HG03045 (cell line): ENCODE measurements around the gene GAB1.

Experiments used
- ATAC-seq: cut with Tn5 transposase; IDR thresholded peaks from one replicate; pipeline ENCODE4 v1.9.1; 2021; ENCODE audit warnings: mild to moderate bottlenecking, moderate library complexity; ENCODE audit not compliant: unreplicated experiment

Gene GAB1

DNA sequence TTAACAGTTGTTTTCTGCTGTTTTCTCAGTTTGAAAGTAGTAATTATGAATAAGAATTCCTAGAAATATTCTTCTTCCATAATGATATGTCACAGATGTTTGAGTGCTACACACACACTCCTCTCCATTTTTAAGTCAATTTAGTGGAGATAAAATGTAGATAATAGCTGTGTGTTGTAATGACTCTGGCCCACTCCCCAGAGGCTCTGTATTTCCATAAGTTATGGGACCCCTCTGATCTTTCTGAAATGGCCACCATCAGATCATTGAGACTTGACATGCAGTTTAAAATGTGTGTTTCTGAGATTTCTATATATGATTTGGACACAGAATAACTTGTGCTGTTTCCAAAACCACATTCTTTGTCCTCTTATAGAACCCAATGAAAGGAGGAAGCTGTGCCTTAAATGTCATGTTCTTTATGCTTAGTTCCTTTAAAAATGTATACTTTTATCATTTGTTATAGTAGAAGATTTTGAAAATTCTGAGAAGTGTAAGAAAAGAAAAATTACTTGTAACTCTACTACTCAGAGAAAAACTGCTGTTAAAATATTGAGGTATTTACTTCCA, 46.4 kb downstream of the GAB1 start:
- ATAC-seq = no peak

DNA sequence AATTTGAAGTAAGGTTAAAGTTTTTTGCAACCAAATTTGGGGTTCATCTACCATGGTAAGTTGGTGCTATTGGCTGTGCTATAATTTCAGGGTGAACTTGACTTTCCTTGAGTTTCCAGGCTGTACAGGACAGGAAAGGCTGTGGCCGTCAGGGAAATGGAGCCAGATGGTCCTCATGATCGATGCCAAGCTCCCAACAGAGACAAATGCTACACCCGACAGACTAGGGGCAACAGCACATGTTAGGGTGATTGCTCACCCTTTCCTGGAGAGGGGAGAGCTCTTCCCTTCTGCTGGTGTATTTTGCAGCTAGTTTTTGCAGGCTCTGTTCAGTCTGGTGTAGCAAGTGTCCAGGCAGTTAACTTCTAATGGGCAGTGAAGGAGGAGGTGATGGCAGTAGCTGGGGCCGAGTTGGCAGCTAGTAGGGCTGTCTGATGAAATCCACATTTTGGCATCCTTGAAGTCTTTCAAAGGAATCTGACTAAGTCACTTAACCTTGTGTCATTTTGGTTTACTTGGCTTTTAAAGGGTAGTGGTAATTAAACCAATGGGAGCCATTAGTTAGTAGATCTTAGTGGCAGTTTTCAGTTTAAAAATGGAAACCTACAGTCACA, 47.8 kb downstream of the GAB1 start:
- ATAC-seq = no peak

DNA sequence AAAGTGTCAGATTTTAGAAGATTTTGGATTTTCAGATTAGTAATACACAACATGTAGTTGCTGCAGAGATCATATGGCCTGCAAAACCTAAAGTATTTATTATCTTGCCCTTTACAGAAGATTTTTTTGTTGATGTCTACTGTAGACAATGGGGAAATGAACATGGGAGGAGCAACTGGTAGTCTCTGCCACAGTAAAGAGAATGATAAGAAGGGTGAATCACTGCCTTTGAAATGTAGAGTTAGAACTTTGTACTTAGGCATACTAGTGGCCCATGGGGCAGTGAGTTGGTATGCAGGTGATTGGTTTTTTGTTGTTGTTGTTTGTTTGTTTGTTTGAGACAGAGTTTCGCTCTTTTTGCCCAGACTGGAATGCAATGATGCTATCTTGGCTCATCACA, 50.1 kb downstream of the GAB1 start:
- no peak for ATAC-seq

DNA sequence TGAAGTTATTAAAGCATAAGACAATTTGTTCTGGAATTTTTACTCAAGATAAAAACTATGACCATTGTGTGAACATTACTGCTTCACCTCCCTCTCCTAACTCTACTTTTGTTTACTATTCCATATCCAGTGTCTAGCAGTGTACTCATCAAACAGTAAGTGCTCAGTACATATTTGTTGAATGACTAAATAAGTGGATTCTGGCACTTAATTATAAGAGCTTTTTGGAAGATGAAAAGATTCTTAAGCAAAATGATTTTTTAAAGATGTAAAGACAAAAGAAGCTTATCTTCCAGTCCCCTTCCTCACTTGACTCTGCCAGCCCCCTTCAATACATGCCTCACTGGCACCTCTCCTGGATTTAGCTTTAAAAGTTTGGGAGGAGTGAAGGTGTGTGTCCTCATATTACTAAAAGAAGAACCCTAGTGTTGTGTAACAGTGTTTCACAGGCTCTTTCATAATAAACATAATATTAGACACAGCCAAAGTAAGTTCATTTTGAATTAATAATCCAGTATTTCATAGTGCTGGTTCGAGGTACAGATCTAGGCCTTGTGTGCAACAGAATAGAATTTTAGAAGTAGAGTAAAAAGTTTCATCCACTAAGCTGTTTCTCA, 53.0 kb downstream of the GAB1 start:
- no peak for ATAC-seq

DNA sequence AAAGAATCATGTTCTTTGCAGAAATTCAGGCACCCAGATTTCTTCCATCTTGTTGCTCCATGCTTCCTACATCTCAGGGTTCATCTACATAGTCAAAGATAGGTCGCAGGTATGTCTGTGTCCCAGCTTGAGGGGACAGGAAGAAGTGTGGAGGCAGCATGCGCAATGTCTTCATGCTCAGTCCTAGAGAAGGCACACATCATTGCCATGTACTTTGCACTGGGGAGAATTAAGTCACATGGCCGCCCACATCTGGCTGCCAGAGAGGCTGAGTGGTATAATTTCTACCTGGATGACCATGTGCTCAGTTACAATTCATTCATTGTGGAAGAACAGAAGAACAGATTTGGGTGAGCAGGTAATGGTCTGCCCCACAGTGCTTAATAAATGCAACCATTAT, 54.1 kb downstream of the GAB1 start:
- no peak for ATAC-seq

DNA sequence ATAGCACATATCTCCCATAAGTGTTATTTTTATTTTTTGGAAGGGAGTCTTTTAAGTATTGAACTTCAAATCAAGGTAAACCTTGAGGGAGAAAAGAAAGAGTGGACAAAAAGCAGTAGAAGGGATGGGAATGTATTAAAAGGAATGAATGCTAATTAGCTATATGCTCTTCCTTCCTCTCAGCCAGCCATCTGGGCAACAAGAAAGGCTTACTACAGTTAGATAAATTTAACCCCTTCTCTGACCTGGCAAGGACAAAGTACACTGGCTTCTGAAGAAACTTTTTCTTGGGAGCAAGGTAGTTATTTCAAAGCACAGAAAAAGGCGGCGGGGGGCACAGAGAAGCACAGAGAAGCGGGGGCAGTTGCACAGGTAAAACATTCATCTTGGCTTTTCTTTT, 54.6 kb downstream of the GAB1 start:
- no peak for ATAC-seq

DNA sequence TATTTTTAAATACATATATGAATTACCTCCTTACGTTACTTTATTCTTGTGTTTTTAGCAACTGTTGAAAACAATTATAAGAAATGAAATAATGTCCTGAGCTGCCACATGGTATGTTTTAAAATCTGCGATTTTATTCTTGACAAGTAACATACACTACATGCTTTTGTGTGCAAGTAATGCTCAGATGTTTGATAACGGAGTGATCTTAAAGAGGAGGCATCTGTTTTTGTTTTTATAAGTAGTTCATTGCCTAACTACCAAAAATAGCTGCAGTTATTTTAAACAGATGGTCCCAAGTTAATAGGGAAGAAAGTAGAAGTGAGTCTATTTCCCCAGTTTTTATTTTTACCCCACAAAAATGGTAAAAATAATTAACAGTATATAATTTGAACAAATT, 55.2 kb downstream of the GAB1 start:
- ATAC-seq = no peak

DNA sequence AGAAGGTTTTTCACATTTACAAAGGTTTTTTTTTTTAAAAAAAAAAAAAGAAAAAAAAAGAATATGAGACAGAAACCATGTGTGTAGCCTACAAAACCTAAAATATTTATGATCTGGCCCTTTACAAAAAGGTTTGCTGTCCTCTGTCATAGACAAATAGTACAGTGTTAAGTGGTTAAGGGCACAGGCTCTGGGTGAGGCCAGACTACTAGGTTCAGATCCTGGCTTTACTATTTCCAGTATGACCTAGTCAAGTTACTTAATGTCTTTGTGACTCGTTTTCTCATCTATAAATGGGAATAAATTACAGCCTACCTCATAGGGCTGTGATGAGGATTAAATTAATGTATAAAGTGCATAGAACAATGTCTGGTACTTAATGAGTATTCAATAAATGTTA, 56.5 kb downstream of the GAB1 start:
- no peak for ATAC-seq

DNA sequence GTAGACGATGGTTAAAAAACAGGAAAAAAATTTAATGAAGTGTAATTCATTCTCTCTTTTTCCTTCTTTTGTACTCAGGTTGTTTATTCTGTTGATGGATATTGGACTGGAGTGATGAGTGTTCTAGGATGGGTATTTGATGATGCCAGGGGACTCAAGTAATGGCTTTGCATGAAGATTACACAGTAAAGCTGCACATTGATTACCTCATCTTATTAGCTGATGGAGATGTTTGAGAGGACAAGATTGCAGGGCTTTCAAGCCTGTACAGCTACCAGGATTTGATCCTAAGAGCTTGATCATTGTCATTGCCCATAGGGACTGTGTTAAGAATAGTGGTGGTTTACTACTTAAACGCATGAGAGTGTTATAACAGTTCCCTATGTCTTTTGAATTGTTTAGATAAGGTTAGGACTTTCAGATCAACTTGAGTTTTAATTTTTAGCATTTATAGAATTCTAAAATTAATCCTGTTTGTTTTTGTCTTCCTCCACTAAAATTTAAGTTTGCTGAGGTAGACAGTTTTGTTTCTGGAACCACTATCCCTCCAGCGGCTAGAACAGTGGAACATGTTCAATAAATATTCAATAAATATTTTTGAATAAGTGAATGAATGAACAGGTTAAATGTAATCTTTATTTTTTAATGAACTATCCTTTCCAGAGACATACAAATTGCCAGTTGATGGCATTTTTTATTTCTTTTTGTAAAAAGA, 58.2 kb downstream of the GAB1 start:
- no peak for ATAC-seq

DNA sequence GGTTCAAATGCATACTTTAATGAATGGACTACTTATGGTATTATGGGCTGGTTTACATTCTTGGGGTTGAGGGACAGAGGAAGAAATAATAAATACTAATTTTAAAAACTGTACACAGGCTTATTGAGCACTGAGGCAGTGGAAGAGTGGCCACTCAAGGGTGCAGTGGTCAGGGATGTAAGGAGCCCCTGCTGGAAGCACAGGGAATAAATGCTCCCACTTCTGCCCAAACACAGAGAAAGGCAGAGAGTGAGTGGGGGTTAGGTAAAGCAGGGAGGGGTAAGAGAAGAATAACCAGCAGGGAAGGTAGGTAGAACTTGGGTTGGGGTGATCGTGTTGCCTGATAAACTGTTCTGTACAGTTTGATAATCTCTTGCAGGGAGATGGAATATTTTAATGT, 60.0 kb downstream of the GAB1 start:
- no peak for ATAC-seq

DNA sequence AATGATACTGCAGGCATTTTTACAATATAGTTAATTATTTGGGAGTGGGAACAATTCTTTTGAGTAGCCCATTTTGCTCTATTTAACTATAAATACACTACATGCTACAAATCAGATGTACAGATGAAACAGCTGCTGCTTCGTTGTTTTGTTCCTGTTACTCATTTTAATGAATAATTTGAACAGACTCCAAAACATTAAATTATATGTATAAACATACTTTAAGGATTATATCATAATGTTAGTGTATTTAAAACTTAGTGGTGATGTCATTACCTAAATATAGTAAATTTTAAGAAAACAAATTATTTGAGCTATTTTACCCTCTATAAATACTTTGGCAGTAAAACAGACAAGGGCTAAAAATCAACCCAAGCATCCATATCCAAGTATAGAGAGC, 60.7 kb downstream of the GAB1 start:
- ATAC-seq = no peak

DNA sequence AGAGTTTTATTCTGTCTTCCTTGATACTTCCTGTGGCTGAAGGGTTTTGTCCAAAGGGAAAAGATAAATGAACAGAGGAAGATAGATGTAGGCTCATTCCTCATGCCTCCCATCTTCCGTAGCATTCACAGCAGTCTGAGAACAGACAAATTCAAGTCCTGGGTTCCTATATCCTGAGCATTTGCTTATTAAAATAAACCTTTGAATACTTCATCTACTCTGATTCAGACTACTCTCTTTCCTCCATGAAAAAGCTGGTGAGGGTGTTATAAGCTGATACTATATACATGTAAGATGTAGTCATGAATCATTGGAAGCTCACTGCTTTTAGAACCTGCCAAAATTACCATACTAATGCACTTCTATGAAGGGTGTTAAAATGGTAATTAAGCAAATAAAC, 61.2 kb downstream of the GAB1 start:
- ATAC-seq = no peak

DNA sequence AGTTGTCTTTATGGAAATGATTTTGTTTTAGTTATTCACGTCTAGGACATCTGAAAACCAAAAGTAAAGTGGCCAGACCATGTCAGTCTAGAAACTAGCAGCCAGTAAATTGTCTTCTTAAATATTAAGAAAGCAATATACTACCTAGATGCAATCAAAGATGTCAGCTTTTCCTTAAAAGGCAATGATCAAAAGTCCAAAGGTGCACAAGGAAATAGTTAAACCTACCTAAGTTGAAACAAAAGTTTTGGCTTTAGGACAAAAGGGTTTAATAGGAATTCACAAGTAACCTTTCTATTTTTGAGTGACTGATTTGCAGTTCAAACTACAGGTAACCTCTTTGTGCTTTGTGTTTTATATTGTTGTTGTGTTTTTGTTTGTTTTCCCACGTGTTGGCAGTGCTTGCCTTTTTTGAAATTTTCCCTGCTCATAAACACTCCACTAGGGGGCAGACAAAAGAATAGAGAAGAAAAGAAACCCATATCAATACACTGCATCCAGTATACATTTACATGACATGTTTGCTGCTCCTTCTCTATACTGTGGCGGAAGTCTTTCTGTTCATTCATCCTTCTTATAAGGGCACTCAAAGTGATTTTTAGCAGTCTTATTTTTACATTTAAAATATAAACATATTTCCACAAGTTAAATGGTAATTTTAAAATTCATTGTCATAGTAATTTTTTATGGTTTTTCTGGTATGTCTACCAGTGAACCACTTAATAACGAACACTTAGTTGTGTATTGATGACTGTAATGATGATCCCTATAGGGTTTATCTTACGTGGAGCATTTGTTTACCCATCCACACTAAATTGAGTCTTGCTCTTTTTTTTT, 62.7 kb downstream of the GAB1 start:
- ATAC-seq = no peak

DNA sequence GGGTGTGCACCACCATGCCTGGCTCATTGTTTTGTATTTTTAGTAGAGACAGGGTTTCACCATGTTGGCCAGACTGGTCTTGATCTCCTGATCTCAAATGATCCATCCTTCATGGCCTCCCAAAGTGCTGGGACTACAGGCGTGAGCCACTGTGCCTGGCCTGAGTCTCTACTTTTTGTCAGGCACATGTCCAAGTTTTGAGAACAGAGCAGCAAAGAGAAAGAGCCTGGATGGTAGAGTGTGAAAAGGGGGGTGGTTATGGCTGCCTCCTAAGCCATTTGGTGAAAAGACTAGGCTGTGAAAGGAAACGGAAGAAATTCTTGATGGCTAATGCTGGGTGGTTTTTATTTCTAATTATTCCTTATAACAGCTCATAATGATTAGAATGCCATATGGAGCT, 63.4 kb downstream of the GAB1 start:
- no peak for ATAC-seq

DNA sequence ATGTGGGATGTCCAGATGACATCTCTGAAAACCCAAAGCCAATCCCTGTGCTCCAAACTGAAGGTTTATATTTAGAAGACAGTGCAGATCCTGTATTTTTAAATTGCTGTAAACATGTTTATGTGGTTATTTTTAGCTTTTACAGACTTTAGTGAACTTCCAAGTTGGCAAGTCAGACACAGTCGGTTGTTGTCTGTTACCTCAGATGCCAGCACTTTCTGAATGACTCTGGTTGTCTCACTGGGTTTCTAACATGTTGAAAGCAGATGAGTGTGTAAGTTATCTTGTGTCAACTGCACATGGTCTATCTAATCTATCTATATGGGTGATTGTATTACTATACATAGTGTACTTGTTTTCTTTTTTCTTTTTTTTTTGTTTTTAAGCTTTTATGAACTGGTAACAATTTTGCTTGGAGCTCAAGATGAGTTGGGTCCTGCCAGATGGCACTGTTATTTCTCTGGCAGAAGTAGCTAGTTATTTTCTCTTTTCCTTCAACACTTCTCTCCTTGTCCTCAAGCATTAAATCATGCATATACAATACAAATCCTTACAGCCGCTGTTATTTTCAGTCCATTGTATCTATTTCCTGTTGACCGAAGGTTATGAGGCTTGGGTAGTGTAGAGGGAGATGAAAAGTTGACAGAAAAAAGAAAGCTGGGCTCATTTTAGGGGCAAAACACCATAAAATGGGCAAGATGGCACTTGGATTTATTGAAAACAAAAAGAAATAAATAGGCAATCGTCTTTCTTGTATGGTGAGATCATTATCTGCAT, 66.3 kb downstream of the GAB1 start:
- no peak for ATAC-seq

DNA sequence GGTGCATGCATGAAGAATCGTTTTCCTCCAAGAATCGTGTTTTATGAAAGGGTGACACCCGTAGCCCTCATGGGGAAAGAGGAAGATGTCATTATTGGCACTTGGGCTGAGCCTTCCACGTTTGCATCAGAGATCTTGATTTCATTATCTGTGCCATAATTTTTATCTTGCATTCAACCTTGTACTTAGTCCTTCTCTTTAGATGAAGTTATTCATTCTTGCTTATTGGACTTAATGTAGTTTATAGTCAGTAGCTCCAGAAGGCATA, 66.8 kb downstream of the GAB1 start:
- no peak for ATAC-seq

DNA sequence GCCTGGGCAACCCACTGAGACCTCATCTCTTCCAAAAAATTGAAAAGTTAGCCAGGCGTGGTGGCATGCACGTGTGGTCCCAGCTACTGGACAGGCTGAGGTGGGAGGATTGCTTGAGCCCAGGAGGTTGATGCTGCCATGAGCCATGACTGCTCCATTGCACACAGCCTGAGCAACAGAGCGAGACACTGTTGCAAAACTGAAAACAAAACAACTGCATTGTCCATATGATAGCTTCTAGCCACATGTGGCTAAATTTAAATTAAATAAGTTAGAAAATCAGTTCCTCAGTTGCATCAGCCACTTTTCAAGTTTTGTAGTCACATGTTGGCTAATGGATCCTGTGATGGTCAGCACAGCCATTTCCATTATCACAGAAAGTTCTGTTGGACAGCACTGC, 67.9 kb downstream of the GAB1 start:
- ATAC-seq = peak; percentile 91

DNA sequence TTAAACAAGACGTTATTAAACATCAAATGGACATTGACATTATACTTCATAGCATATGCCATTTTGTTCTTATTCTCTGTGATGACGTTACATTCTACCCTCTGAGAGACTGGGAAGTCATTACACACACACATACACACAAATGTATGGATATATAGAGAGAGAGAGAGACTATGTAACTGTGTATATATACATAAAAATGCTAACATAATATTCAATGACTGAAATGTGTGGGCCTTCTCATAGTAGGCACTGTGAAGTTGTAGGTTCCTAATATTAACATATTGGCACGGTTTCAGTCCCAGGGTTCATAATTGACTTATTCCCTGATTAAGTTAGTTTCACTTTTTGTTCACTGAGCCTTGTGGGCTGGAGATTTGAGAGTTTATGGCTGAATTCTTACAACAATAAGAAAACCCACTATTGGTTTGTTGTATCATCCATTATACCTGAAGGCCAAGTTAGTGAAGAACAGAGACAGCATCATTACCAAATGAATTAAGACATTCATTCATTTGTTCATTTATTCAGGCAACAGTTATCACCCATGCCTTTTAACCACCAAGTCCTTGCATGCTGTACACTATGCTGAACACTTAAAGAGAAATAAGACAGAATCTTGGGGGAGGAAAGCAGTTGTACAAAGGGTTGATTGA, 68.5 kb downstream of the GAB1 start:
- ATAC-seq = peak; percentile 46

DNA sequence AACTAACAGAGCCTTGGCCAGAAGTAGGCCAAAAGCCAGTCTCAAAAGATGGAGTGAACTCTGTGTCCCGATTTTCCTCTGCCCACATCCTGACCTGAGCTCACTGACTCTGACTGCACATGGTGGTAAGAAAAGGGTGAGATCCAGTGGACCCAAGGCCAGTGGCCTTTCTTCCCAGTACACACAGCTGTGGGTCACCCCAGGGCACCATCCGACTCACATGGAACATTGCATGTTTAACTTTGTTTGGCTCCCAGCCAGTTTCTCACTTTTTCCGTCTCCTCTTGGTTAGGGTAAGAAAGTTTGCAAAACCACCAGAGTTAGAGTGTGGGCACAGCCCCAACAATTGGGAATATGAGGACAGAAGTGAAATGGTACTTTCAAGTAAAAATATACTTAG, 69.8 kb downstream of the GAB1 start:
- ATAC-seq = no peak

DNA sequence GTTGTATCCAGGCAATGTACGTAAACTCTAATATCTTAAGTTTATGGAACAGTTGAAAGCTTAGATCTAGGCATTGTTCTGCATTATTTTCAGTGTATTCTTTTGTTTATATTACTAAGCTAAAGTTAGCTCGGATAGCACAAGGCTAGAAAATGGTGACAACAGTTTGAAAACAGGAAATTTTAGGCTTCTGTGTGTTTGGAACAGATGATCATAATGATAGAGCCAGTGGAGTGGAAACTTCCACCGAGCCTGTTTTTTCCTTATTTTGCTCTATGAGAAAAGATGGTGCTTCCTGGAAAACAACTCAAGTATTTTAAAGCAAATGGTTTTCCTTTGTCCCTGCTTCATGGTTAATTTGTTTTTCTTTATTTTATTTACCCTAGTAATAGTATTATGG, 70.8 kb downstream of the GAB1 start:
- ATAC-seq = no peak
